Measurements from ENCODE around the gene STXBP4.
"Not testable (repeated sequence)": the region's sequence is repeated elsewhere in the genome, so short reads cannot be mapped to it uniquely, and the experiment has no call there.

STXBP4 gene

GRCh38 chr17:55053855-55054254 is 85.3 kb downstream of the STXBP4 start:
- Mint-ChIP-seq H3K4me3 (no peak overlapping the region), H3K9me3 (peaks cover 3% of the 10 kb centered on the region), H3K36me3 (peaks cover 4% of the 10 kb centered on the region), H3K27ac (no peak overlapping the region), H3K27me3 (no peaks in the 10 kb centered on the region), H3K4me1 (no peaks in the 10 kb centered on the region)
- no peak for DNase-seq (ENCODE audit: low spot score in 2 of 2)
- ATAC-seq (ENCODE audit: low read depth): no peak

GRCh38 chr17:55054429-55054828 is 85.9 kb downstream of the STXBP4 start:
- Mint-ChIP-seq H3K36me3 (peaks cover 2% of the 10 kb centered on the region), H3K4me1 (no peaks in the 10 kb centered on the region), H3K4me3 (no peak overlapping the region), H3K9me3 (no peaks in the 10 kb centered on the region), H3K27me3 (no peaks in the 10 kb centered on the region), H3K27ac (no peak overlapping the region)
- ATAC-seq (ENCODE audit: low read depth) (no peak), DNase-seq (ENCODE audit: low spot score in 2 of 2) (no peak)

DNA sequence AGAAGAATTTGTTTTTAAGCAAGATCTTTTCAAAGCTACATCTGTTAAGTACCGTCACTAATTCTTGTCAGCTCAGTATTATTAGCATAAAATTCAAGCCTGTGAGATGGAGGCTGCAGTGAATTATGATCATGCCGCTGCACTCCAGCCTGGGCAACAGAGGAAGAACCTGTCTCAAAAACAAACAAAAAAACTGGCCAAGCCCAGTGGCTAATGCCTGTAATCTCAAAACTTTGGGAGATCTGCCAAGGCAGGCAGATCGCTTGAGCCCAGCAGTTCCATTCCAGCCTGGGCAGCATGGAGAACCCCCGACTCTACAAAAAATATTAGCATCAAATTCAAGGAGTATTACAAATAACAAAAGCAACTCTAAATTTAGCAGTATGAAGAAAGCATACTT is 88.0 kb downstream of the STXBP4 start:
- H3K4me3 Mint-ChIP-seq: no peak overlapping the region
- no peak overlapping the region for H3K27ac Mint-ChIP-seq
- ATAC-seq (ENCODE audit: low read depth): no peak
- no peak for DNase-seq (ENCODE audit: low spot score in 2 of 2)
- peaks cover 2% of the 10 kb centered on the region for H3K36me3 Mint-ChIP-seq
- H3K27me3 Mint-ChIP-seq: no peaks in the 10 kb centered on the region
- H3K4me1 Mint-ChIP-seq: no peaks in the 10 kb centered on the region
- H3K9me3 Mint-ChIP-seq: no peaks in the 10 kb centered on the region

- Mint-ChIP-seq H3K4me3 (no peak overlapping the region), H3K4me1 (no peaks in the 10 kb centered on the region), H3K9me3 (no peaks in the 10 kb centered on the region), H3K27me3 (no peaks in the 10 kb centered on the region), H3K27ac (no peak overlapping the region), H3K36me3 (peaks cover 2% of the 10 kb centered on the region)
- ATAC-seq (ENCODE audit: low read depth): no peak
- no peak for DNase-seq (ENCODE audit: low spot score in 2 of 2)
Measured at GRCh38 chr17:55057184-55057583, 88.6 kb downstream of the STXBP4 start.

- H3K27ac Mint-ChIP-seq: no peak overlapping the region
- no peaks in the 10 kb centered on the region for H3K27me3 Mint-ChIP-seq
- no peaks in the 10 kb centered on the region for H3K9me3 Mint-ChIP-seq
- no peaks in the 10 kb centered on the region for H3K4me1 Mint-ChIP-seq
- H3K36me3 Mint-ChIP-seq: peaks cover 2% of the 10 kb centered on the region
- H3K4me3 Mint-ChIP-seq: no peak overlapping the region
- ATAC-seq (ENCODE audit: low read depth): no peak
- no peak for DNase-seq (ENCODE audit: low spot score in 2 of 2)
Measured at GRCh38 chr17:55059724-55060123, 91.2 kb downstream of the STXBP4 start.

- Mint-ChIP-seq H3K27ac (no peak overlapping the region), H3K4me3 (no peak overlapping the region), H3K9me3 (no peaks in the 10 kb centered on the region), H3K36me3 (no peaks in the 10 kb centered on the region), H3K4me1 (no peaks in the 10 kb centered on the region), H3K27me3 (no peaks in the 10 kb centered on the region)
- no peak for ATAC-seq (ENCODE audit: low read depth)
- DNase-seq (ENCODE audit: low spot score in 2 of 2): no peak
Measured at GRCh38 chr17:55062921-55063320, 94.4 kb downstream of the STXBP4 start.

DNA sequence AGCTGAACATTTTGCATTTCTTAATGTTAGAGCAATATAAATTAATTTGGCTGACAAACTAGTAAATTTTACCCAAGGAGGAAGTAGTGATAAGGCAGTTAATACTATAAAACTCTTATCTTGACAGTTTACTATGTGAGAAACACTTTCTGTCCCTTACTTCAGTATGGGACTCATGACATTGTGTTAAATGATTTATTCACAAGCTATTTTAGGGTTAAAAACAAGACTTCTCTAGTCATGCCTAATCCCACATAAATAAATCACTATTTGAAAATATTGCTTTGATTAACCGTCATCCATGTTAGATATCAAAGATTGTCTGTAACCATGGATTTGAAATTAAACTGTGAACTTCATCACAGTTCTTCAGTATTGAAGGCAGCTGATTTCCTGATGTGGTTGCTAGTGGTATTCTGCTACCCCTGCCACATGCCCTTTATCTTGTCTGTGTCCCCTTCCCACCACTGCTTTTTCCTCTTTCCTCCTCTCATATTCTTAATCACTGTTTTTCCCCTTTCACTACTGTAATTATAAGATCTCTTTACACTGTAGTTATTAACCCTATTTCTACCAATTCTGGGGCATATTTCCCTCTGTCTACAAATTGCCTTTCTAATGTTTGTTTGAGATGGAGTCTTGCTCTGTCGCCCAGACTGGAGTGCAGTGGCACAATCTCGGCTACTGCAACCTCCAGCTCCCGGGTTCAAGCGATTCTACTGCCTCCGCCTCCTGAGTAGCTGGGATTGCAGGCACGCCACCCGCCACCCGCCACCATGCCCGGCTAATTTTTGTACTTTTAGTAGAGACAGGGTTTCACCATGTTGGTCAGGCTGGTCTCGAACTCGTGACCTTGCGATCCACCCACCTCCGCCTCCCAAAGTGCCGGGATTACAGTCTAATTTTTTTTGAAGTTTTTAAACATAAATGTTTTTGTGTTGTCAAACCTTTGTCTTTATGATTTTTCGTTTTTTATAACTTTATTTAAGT is 95.6 kb downstream of the STXBP4 start:
- no peak for ATAC-seq (ENCODE audit: low read depth)
- H3K4me1 Mint-ChIP-seq: no peaks in the 10 kb centered on the region
- H3K27me3 Mint-ChIP-seq: no peaks in the 10 kb centered on the region
- H3K9me3 Mint-ChIP-seq: no peaks in the 10 kb centered on the region
- no peak overlapping the region for H3K4me3 Mint-ChIP-seq
- H3K36me3 Mint-ChIP-seq: no peaks in the 10 kb centered on the region
- DNase-seq (ENCODE audit: low spot score in 2 of 2): no peak
- no peak overlapping the region for H3K27ac Mint-ChIP-seq

DNA sequence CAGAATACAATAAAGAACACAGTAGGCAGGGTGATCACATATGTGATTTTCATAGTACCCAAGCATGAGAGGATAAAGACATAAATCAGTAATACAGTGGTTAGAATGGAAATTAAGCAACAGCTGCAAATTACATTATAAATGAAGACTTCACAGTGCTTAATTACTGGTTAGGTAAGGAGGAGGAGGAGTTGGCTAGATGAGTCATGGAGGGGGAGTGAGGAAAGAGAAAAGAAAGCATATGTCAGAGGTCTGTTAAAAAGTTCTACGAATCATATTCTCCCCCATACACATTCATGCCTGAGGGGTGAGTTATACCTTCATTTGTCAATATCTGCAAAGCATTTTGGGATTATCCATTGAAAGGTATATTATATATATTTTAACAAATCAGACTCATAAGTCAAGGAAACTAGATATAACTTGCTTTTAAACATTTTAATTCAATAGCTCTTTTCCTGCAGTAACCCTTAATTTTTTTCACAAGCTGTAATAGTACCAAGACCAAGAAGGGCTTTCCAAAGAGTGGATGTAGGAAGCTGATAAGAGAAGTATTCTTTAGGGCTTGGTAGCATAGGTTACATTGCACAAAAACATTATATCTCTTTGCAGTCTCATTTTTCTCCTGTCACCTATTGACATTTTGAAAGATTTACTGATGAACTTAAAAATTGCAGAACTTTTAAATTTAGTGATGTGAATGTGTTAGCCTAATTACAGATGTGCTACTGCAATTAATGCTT is 99.3 kb downstream of the STXBP4 start:
- H3K27me3 Mint-ChIP-seq: no peaks in the 10 kb centered on the region

GRCh38 chr17:55068862-55069811 is 100.6 kb downstream of the STXBP4 start:
- no peak overlapping the region for H3K4me3 Mint-ChIP-seq
- no peaks in the 10 kb centered on the region for H3K36me3 Mint-ChIP-seq
- no peaks in the 10 kb centered on the region for H3K4me1 Mint-ChIP-seq
- ATAC-seq (ENCODE audit: low read depth) (no peak), DNase-seq (ENCODE audit: low spot score in 2 of 2) (no peak)
- no peaks in the 10 kb centered on the region for H3K27me3 Mint-ChIP-seq
- H3K27ac Mint-ChIP-seq: no peak overlapping the region
- H3K9me3 Mint-ChIP-seq: no peaks in the 10 kb centered on the region

More for the DNA sequence above, 99.3 kb downstream of the STXBP4 start:
- no peak overlapping the region for H3K27ac Mint-ChIP-seq
- H3K36me3 Mint-ChIP-seq: no peaks in the 10 kb centered on the region
- DNase-seq (ENCODE audit: low spot score in 2 of 2) (no peak), ATAC-seq (ENCODE audit: low read depth) (no peak)
- no peaks in the 10 kb centered on the region for H3K9me3 Mint-ChIP-seq
- no peak overlapping the region for H3K4me3 Mint-ChIP-seq
- H3K4me1 Mint-ChIP-seq: no peaks in the 10 kb centered on the region

DNA sequence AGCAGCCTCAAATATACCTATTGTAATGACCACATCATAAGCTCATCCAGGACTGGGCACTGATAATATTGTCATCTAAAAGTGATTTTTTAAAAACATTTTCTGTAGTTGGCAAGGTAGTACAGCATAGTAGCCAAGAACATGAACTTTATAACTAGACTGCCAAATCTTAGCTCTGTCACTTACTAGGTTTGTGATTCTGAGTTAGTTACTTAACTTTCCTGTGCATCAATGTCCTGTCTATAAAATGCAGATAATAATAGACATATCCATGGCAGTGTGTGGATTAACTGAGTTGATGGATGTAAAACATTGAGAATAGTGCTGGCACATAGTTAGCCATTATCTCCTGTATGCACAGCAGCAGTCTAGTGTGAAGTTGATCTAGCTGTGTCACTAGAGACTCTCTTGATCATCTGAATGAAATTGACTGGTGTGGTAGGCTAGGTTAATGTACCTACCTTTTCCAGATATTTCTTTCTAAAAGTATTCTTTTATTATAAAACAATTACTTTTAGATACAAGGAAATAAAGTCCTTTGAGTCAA is 101.5 kb downstream of the STXBP4 start:
- H3K9me3 Mint-ChIP-seq: no peaks in the 10 kb centered on the region
- DNase-seq (ENCODE audit: low spot score in 2 of 2) (no peak), ATAC-seq (ENCODE audit: low read depth) (no peak)
- no peak overlapping the region for H3K4me3 Mint-ChIP-seq
- peaks cover 1% of the 10 kb centered on the region for H3K36me3 Mint-ChIP-seq
- H3K27me3 Mint-ChIP-seq: no peaks in the 10 kb centered on the region
- H3K4me1 Mint-ChIP-seq: no peaks in the 10 kb centered on the region
- H3K27ac Mint-ChIP-seq: no peak overlapping the region

GRCh38 chr17:55072898-55073297 is 104.3 kb downstream of the STXBP4 start:
- H3K4me3 Mint-ChIP-seq: no peak overlapping the region
- ATAC-seq (ENCODE audit: low read depth): no peak
- no peak overlapping the region for H3K27ac Mint-ChIP-seq

DNA sequence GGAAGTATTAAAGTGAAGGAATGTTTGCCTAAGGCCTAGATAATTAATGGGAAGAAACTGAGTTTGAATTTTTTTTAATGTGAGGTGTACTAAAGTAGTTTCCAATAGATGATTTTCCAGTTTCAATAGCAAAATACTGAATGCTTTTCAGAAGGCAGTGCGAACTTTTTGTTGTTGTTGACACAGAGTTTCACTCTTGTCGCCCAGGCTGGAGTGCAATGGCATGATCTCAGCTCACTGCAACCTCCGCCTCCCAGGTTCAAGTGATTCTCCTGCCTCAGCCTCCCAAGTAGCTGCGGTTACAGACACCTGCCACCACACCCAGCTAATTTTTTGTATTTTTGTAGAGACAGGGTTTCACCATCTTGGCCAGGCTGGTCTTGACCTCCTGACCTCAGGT is 104.9 kb downstream of the STXBP4 start:
- not testable (repeated sequence) for H3K27ac Mint-ChIP-seq, H3K4me3 Mint-ChIP-seq

More at GRCh38 chr17:55072898-55073297, 104.3 kb downstream of the STXBP4 start:
- no peaks in the 10 kb centered on the region for H3K9me3 Mint-ChIP-seq
- DNase-seq (ENCODE audit: low spot score in 2 of 2): no peak
- no peaks in the 10 kb centered on the region for H3K27me3 Mint-ChIP-seq
- H3K36me3 Mint-ChIP-seq: peaks cover 4% of the 10 kb centered on the region
- no peaks in the 10 kb centered on the region for H3K4me1 Mint-ChIP-seq

DNA sequence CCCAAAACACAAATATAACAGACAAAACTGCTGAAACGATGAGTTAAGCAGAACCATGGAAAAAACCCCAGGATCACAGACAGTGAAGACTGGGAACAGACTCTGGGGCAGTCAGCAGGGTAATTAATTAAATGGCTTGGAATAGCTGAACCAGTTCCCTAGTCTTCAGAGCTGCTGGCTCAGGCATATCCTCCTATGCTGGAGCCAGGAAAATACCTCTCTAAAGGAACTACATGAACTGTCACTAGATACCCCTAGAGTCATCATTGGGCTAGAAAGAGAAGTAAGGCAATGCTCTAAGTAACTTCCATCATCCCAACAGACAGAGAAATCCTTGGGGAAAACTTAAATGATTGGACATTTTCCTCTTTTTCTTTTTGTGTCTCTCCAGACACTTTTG is 113.0 kb downstream of the STXBP4 start:
- DNase-seq (ENCODE audit: low spot score in 2 of 2) (no peak), ATAC-seq (ENCODE audit: low read depth) (no peak)
- no peak overlapping the region for H3K27ac Mint-ChIP-seq
- no peaks in the 10 kb centered on the region for H3K4me1 Mint-ChIP-seq
- H3K4me3 Mint-ChIP-seq: no peak overlapping the region
- peaks cover 11% of the 10 kb centered on the region for H3K36me3 Mint-ChIP-seq
- H3K9me3 Mint-ChIP-seq: no peaks in the 10 kb centered on the region
- H3K27me3 Mint-ChIP-seq: no peaks in the 10 kb centered on the region

More for the DNA sequence above, 104.9 kb downstream of the STXBP4 start:
- H3K4me1 Mint-ChIP-seq; H3K27me3 Mint-ChIP-seq; DNase-seq (ENCODE audit: low spot score in 2 of 2); ATAC-seq (ENCODE audit: low read depth); H3K36me3 Mint-ChIP-seq; H3K9me3 Mint-ChIP-seq: not testable (repeated sequence)

Data from memory B cell (primary cell).